ENCODE measurements around the gene OSCAR. TPM values are rescaled to one million over a fixed set of nuclear protein-coding genes. Genes with fewer than 3 reads are reported as not detected.

Gene OSCAR
- total and polyA plus RNA-seq, 9 donors: 1.1 to 3.8 (median 1.7) TPM

GRCh38 chr19:54137699-54138488 is 37.3 kb upstream of the OSCAR start, which contains the start of gene CNOT3:
Gene CNOT3 (plus strand): TSS chr19:54137762. CDS start chr19:54142979, 5,217 bp downstream.
- peaks cover 4% of the 10 kb centered on the region for H3K4me1 ChIP-seq (ENCODE audit: insufficient read depth)
- H3K36me3 ChIP-seq: no peaks in the 10 kb centered on the region
- WGBS, 3 donors: 0 to 1% (median 1%) methylated on average over 20 to 102 of the region's 103 CpGs
- TF ChIP-seq CTCF (IDR thresholded peaks at IDR 0.05) (no peak), POLR2A (IDR thresholded peaks at IDR 0.05) (peak; percentile 81)
- peak within 1 kb of the TSS; percentile 100 for H3K4me3 ChIP-seq
- DNase-seq: peak in 3 of 5 donors; percentile 62 to 67 (median 66)
- no peaks in the 10 kb centered on the region for H3K9me3 ChIP-seq
- peak within 1 kb of the TSS; percentile 77 to 87 for H3K27ac ChIP-seq
- intact Hi-C loops (cut with DNase I): no loop called here
- no peaks in the 10 kb centered on the region for H3K27me3 ChIP-seq

- no peaks in the 10 kb centered on the region for H3K9me3 ChIP-seq
- no peaks in the 10 kb centered on the region for H3K36me3 ChIP-seq
- TF ChIP-seq EP300 (IDR thresholded peaks at IDR 0.05): peak; percentile 9
- TF ChIP-seq POLR2A (IDR thresholded peaks at IDR 0.05): no peak
- no peaks in the 10 kb centered on the region for H3K27me3 ChIP-seq
- H3K4me1 ChIP-seq (ENCODE audit: insufficient read depth): peaks cover 4% of the 10 kb centered on the region
- WGBS, 3 donors: 0% methylated on average over 46 of the region's 46 CpGs
- peak; percentile 99 for DNase-seq
- peak overlapping the region; percentile 77 to 87 for H3K27ac ChIP-seq
- intact Hi-C loops (cut with DNase I): no loop called here
- peak overlapping the region; percentile 100 for H3K4me3 ChIP-seq
Observed at GRCh38 chr19:54136864-54137698, 36.5 kb upstream of the OSCAR start.

DNA sequence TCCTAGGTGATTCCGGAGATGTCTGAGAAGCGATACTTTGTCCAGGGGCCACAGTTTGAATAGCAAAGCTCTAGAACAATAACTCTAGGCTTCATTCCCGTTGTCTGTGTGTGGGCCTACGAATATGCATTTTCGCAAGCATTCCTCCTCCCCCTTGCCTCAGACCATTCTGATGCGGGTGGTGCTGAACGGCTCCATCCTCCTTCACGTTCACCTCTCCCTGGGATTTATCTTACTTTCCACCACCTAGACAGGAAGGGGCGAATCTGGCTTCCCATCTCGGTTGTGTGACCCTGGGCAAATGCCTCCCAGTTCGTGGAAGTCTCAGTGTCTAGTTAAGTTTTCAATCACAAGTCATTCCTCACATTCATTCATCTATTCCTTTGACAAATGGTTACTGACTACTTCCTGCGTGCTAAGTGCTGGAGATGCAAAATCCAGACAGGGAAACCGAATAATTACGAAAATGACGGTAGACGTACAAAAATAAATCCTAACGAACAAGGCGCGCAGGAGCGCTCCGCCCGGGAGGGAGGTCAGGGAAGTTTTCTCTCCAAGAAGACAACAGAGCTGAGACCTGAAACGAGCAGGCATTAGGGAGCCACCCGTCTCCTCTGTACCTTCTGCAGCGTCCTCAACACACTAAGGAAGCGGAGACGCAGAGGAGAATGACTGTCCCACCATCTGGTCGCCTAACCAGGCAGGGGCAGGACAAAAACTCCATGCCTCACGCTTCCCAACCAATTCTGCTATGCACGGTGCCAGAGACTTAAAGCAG is 35.7 kb upstream of the OSCAR start:
- no peak for DNase-seq
- H3K9me3 ChIP-seq: no peaks in the 10 kb centered on the region
- intact Hi-C loops (cut with DNase I): no loop called here
- WGBS, 3 donors: 3 to 4% (median 4%) methylated on average over 30 of the region's 30 CpGs
- peak overlapping the region; percentile 34 for H3K4me3 ChIP-seq
- peaks cover 4% of the 10 kb centered on the region for H3K4me1 ChIP-seq (ENCODE audit: insufficient read depth)
- H3K27me3 ChIP-seq: no peaks in the 10 kb centered on the region
- no peak overlapping the region for H3K27ac ChIP-seq
- no peaks in the 10 kb centered on the region for H3K36me3 ChIP-seq
- TF ChIP-seq EP300 (IDR thresholded peaks at IDR 0.05) (no peak), POLR2A (IDR thresholded peaks at IDR 0.05) (no peak), CTCF (IDR thresholded peaks at IDR 0.05) (no peak)

DNA sequence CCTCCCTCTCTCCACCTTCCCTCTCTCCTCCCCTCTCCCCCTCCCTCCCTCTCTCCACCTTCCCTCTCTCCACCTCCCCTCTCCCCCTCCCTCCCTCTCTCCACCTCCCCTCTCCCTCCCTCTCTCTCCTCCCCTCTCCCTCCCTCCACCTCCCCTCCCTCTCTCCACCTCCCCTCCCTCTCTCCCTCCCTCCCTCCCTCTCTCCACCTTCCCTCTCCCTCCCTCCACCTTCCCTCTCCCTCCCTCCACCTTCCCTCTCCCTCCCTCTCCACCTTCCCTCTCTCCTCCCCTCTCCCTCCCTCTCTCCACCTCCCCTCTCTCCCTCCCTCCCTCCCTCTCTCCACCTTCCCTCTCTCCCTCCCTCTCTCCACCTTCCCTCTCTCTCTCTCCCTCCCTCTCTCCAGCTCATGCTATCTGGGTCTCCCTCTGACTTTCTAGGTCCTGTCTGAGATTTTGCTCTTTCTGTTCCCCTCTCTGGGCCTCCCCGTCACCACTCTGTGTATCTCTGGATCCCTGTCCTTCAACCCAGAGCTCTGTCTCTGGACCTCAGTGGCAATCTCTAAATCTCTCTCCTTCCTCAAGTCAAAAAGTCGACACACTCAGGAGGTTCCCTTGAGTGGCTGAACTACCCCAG is 33.5 kb upstream of the OSCAR start:
- H3K27me3 ChIP-seq: no peaks in the 10 kb centered on the region
- 50 to 61% (median 60%) methylated on average over 2 of the region's 2 CpGs for WGBS, 3 donors
- H3K36me3 ChIP-seq: no peaks in the 10 kb centered on the region
- H3K27ac ChIP-seq: no peak overlapping the region
- H3K4me1 ChIP-seq (ENCODE audit: insufficient read depth): peaks cover 2% of the 10 kb centered on the region
- no peak for DNase-seq
- intact Hi-C loops (cut with DNase I): no loop called here
- no peaks in the 10 kb centered on the region for H3K9me3 ChIP-seq
- TF ChIP-seq CTCF (IDR thresholded peaks at IDR 0.05) (no peak), POLR2A (IDR thresholded peaks at IDR 0.05) (no peak), EP300 (IDR thresholded peaks at IDR 0.05) (no peak)
- H3K4me3 ChIP-seq: no peak overlapping the region
